AG08396 (cell line): Measurements from ENCODE around the gene KLHL3.

Experiments
- DNase-seq: peaks from one replicate; pipeline ENCODE4 v3.0.0; 2012; ENCODE audit warnings: low spot score, mixed read lengths

KLHL3 gene

GRCh38 chr5:137611011-137611580 lies 124.8 kb downstream of the KLHL3 start:
- DNase-seq = no peak

GRCh38 chr5:137610598-137610997 lies 125.3 kb downstream of the KLHL3 start:
- no peak for DNase-seq

- no peak for DNase-seq
Observed at GRCh38 chr5:137609127-137609526, 126.8 kb downstream of the KLHL3 start.

DNA sequence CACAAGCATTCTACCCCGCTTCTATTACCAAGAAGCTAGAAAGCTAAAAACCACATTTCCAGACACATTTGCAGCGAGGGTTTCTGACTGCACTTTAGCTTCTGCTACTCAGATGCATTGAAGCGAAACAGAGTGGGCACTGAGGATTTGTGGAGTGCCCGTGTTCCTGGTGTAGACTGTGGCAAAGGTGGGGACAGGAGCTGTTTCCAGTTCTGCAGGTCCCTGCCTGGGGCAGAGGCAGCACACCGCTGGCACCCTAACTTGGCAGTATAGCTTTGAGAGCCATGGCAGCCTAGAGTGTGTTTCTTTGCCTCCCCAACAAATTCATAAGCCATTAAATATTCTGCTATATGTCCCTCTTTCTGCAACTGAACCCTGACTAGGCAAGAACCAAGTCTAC lies 128.1 kb downstream of the KLHL3 start:
- no peak for DNase-seq

DNA sequence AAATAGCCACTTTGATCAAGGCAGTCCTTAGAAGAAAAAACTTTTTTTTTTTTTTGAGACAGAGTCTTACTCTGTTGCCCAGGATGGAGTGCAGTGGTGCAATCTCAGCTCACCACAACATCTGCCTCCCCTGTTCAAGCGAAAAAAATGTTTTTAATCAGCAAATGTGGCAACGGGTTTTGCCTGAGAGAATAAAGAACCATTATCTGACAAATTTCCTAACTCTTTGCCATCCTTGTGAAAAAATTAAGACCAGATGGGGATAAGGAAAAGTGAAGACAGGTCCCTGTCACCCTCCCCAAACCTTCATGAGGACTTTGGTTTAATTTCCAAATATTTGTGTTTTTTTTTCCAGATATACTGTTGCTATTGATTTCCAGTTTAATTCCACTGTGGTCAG lies 129.5 kb downstream of the KLHL3 start:
- DNase-seq = no peak

- DNase-seq = no peak
Observed at GRCh38 chr5:137605411-137605810, 130.5 kb downstream of the KLHL3 start.

GRCh38 chr5:137604348-137605095 lies 131.4 kb downstream of the KLHL3 start:
- DNase-seq = no peak

DNA sequence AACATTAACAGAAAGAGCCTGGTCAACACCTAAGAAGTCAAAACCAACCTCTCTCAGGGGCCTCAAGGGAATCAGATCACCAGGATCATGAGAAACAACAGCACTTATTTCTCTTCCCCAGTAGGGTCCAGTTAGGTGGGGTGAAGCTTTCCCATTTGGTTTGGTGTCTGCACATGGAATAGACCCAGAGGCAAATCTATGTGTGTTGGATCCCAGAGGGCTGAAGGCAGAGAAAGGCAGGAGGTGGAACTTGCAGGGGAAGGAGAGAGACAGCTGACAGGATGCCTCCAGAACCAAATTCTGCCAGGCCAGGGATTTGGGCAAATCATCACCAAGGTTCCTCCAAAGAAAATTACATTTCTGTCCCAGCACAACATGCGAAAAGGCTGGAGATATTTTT lies 132.0 kb downstream of the KLHL3 start:
- no peak for DNase-seq

- no peak for DNase-seq
Observed at GRCh38 chr5:137603356-137603755, 132.5 kb downstream of the KLHL3 start.

DNA sequence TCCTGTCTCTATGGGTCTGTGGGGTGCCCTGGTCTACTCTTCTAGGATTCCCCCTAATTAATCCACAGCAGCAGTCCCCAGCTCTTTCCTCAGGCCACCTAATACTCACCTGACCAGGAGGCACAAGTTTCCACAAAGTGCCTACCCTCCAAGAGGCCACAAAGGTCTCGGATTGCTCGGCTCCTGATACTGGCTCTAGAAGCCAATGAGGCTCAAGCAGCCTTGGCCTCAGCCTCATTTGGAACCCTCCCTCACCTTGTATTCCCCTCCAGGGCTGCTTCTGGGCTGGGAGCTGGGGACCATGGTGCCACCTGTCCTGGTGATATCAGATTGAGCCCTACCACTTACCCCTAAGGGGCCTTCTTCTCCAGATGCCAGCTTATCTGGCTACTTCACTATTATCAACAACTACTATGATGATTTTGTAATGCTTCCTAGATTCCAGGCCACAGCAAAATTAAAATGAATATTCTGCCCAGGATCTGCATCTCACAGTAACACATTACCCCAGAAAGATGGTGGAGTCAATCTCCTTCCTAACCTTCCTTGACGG lies 133.1 kb downstream of the KLHL3 start:
- no peak for DNase-seq

- no peak for DNase-seq
Observed at GRCh38 chr5:137600721-137601360, 135.0 kb downstream of the KLHL3 start.

DNA sequence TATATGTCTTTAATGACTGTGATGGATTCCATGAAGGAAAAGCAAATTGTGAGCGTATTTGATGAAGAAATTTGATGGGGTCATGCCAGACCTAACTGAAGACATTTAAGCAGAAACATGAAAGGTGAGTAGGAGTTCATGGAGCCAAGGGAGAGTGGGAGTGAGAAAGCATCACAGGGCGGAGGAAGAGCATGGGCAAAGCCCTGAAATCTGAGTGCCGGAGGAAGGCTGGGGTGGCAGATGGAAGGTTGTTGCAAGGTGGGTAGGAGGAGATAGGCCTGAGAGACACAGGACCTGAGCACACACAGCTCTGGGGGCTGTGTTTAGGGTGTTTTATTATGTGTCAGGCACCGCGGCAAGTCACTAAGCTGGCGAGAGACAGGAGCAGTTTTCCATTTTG lies 136.4 kb downstream of the KLHL3 start:
- DNase-seq = no peak

DNA sequence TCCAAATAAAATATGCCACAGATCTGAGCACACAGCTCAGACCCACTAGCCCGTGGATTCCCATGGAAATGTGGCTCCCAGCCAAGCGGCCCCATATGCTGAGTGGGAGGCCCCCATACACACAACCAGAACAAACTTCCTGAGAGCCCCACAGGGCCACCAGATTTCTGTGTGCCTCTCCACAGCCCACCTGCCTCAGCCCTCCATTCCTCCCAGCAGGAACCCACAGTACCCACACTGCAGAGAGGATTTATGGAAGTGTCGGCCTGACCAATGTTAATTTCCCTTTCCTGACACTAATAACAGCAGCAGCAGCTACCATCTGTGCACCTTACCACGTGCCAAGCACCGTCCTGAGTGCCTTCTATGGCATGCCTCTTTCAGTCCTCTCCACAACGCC lies 137.5 kb downstream of the KLHL3 start:
- DNase-seq = no peak

- DNase-seq = no peak
Observed at GRCh38 chr5:137596941-137597340, 138.9 kb downstream of the KLHL3 start.

DNA sequence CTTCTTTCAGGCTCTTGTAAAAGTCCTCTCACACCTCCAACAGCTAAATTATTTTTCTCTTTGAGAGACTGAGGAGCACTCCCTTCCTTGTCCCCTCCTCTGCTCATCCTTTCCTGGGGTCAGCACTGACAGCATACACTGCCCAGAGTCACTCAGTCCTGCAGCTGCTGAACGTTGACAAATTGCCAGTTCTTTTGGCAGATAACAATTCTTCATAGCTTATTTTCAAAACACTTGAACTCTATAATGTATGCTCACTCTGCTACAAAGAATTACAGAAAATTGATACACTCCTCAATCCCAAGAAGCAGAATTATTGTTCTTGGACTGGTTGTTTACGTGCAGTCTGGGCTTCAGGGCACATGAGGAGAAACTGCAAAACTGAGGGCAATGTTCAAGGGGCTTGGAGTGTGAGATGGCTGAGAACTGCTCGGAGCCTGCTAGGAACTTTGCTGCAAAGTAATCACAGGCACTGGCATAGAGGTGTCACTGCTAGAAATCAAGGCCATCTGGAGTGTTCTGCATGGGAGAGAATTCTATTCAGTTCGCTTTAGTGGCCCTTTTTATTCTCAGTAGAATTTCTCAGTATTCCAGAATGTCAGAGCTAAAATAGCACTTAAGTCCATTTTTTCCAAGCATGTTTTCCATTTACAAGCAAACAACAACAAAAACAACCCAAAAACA lies 140.4 kb downstream of the KLHL3 start:
- DNase-seq = no peak

DNA sequence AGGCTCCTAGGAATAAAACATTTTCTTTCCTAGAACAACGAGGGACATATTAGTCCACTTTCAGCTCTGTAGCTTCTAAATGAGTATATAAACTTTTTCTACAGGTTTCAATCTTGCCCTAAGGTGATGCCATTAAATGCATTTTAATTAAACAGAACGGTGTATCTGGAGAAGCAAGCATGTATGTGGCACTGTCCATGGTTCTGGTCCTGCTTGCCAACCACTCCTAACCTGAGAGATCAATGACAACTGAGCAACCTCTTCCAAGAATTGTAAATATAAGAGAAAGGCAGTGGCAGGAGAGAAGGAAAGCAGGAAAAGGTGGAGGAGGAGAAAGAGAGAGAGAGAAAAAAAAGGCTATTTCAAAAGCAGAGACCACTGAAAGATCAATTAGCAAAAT lies 141.2 kb downstream of the KLHL3 start:
- no peak for DNase-seq

GRCh38 chr5:137592317-137592716 lies 143.6 kb downstream of the KLHL3 start:
- no peak for DNase-seq

GRCh38 chr5:137589185-137589584 lies 146.7 kb downstream of the KLHL3 start:
- no peak for DNase-seq

GRCh38 chr5:137587919-137588318 lies 148.0 kb downstream of the KLHL3 start:
- no peak for DNase-seq

DNA sequence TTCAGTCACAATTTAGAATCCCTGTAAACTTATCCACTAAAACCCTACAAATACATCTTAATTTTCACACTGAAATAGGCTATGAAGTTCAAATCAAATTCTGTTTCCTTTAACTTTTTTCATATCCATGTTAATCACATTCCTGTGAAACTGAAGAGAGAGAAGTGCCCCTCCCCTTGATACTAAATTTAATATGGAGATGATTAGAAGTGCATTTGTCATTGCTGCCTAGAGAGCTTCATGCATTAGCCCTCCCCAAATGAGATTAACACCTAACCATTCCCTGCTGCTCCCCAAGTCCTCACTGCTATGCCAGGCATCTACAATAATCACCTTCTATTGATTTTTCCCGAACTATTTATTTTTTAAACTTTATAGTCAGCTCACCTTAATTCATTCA lies 151.6 kb downstream of the KLHL3 start:
- DNase-seq = no peak

DNA sequence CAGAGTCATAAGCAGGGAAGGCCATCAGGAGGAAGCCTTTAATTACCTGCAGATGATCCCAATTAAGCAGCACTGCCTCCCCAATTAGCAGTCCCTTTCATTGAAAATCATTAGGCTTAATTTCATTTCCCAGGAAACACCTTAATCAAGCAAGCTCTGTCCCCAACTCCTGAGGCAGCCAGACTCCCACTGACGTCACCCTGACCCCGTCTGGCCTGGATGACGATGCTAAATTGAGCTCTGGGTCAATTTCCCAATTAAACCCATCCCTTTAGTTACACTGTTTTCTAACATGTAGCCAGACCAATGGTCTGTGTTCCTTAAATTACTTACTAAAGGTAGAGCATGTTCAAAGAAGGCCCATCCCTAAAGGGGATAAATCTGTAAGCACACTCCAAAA lies 152.8 kb downstream of the KLHL3 start:
- no peak for DNase-seq

DNA sequence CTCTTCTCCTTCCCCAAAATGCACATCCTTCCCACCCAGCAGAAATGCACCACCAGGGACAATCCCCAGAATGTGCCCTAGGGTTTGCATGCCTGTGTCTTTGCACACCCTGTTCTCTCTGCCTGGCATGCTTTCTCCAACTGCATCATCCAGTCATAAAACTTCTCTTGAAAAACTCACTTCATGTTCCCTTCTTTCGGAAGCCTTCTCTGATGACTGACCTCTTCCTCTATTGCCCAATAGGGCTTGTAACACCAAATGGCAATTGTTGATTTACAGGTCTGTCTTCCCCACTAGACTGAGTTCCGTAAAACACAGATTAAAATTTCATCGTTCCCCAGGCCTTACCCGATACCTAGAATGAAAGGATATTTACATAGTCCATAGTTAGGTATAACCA lies 153.7 kb downstream of the KLHL3 start:
- no peak for DNase-seq

GRCh38 chr5:137581776-137582175 lies 154.1 kb downstream of the KLHL3 start:
- no peak for DNase-seq
